Measurements from ENCODE around the gene NPIPA2.
"Not testable (repeated sequence)": the region's sequence is repeated elsewhere in the genome, so short reads cannot be mapped to it uniquely, and the experiment has no call there.

The NPIPA2 gene

GRCh38 chr16:14776763-14777162 is 34.4 kb downstream of the NPIPA2 start:
- not testable (repeated sequence) for H3K4me3 ChIP-seq (ENCODE audit: low read length); H3K4me1 ChIP-seq (ENCODE audit: control insufficient read depth, insufficient read depth, low read length); H3K9me3 ChIP-seq (ENCODE audit: control insufficient read depth, insufficient read depth, low read length); DNase-seq (ENCODE audit: low read depth, low spot score); H3K36me3 ChIP-seq (ENCODE audit: control insufficient read depth, insufficient read depth, low read length); H3K27me3 ChIP-seq (ENCODE audit: control insufficient read depth, insufficient read depth, low read length); H3K27ac ChIP-seq (ENCODE audit: low read length)
- WGBS (ENCODE audit: insufficient coverage, insufficient read length): no CpG with 5 or more reads among the region's 6 CpGs

DNA sequence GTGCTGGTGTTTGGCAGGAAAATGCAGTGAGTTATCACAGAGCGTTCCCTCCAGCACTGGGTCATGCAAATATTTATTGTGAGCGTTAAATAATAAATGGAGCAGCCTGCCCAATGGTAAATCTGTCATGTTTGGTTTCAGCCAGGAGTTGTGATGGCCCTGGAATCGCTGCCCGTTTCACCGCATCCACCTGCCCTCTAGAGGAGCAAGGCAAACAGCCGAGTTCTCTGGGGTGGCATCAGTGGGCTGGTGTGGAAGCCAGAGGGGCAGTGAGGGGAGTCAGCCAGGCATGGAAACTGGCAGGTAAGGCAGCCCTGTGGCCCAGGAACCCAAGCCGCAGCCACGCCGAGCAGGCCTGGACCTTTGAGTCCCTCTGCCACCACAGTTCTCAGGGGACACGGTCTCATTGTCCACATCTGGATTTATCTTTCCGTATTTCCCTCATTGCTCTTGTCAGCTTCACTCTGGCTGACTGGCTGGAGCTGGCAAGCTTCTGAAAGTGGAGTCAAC is 37.1 kb downstream of the NPIPA2 start:
- not testable (repeated sequence) for H3K27ac ChIP-seq (ENCODE audit: low read length); H3K27me3 ChIP-seq (ENCODE audit: control insufficient read depth, insufficient read depth, low read length); DNase-seq (ENCODE audit: low read depth, low spot score); H3K4me1 ChIP-seq (ENCODE audit: control insufficient read depth, insufficient read depth, low read length); H3K9me3 ChIP-seq (ENCODE audit: control insufficient read depth, insufficient read depth, low read length); H3K36me3 ChIP-seq (ENCODE audit: control insufficient read depth, insufficient read depth, low read length); H3K4me3 ChIP-seq (ENCODE audit: low read length)
- no CpG with 5 or more reads among the region's 11 CpGs for WGBS (ENCODE audit: insufficient coverage, insufficient read length)

DNA sequence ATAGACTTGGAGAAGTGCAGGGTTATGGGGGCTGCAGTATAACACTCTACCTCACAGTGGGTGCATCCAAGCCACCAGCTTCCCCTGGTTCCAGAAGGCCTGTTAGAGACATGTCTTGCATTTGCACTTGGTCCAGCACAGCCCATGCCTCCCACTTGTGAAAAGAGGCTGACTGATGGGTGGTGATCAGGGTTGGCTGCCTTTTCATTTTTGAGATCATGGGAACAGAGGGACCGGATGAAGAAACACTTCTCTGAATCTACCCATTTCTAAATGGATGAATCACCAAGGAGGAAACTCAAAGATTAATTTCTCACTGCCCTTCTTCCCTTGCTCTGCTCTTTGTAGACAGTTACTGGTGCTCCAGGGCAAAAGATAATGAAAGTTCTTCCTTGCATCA is 43.8 kb downstream of the NPIPA2 start:
- not testable (repeated sequence) for H3K27me3 ChIP-seq (ENCODE audit: control insufficient read depth, insufficient read depth, low read length); H3K4me1 ChIP-seq (ENCODE audit: control insufficient read depth, insufficient read depth, low read length); H3K36me3 ChIP-seq (ENCODE audit: control insufficient read depth, insufficient read depth, low read length); DNase-seq (ENCODE audit: low read depth, low spot score); H3K9me3 ChIP-seq (ENCODE audit: control insufficient read depth, insufficient read depth, low read length); H3K27ac ChIP-seq (ENCODE audit: low read length); H3K4me3 ChIP-seq (ENCODE audit: low read length)
- WGBS (ENCODE audit: insufficient coverage, insufficient read length): no CpG with 5 or more reads among the region's 1 CpG

DNA sequence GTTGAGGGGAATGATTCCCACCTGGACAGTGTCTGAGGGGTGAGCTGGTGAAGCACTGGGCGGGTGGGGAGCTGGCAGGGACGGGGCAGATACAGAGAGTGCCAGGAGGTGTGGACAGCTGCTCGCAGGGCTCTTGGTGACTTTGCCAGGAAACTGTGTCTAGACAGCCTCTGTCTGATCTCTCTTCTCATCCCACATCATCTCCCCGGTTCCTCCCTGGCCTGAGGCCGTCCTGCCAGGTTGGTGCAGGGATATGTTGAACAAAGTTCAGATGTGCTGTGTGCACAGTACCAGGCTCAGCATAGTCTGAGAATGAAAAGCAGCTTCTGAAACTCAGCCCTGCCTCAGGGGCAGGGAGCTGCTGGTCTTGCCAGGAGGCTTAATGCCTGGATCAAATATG is 47.2 kb downstream of the NPIPA2 start:
- not testable (repeated sequence) for H3K9me3 ChIP-seq (ENCODE audit: control insufficient read depth, insufficient read depth, low read length); H3K4me3 ChIP-seq (ENCODE audit: low read length); H3K4me1 ChIP-seq (ENCODE audit: control insufficient read depth, insufficient read depth, low read length); H3K27me3 ChIP-seq (ENCODE audit: control insufficient read depth, insufficient read depth, low read length); H3K27ac ChIP-seq (ENCODE audit: low read length); DNase-seq (ENCODE audit: low read depth, low spot score); H3K36me3 ChIP-seq (ENCODE audit: control insufficient read depth, insufficient read depth, low read length)
- no CpG with 5 or more reads among the region's 5 CpGs for WGBS (ENCODE audit: insufficient coverage, insufficient read length)

DNA sequence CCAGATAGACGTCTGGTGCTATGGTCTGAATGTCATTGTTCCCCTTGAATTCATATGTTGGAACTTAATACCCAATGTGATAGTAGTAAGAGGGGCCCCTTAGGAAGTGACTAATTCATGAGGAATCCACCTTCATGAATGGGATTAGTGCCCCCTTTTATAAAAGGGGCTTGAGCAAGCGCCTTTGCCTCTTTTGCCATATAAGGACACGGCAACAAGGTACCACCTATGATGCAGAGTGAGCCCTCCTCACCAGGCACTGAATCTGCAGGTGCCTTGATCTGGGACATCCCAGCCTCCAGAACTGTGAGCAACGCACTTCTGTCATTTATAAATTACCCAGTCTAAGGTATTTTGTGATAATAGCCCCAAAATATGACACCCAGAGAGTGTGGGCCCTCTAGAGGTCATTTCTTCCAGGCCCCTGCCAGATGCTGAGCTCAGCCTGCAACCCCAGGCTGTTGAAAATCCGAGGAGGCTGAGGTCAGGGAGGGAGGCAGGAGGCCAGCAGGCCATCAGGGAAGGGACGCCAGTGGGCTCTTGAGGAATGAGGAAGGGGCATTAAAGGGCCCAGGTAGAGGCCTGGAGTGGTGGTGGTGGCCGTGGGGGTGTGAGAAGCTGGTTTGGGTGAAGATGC is 48.1 kb downstream of the NPIPA2 start:
- not testable (repeated sequence) for H3K27ac ChIP-seq (ENCODE audit: low read length); DNase-seq (ENCODE audit: low read depth, low spot score); H3K4me1 ChIP-seq (ENCODE audit: control insufficient read depth, insufficient read depth, low read length); H3K9me3 ChIP-seq (ENCODE audit: control insufficient read depth, insufficient read depth, low read length); H3K27me3 ChIP-seq (ENCODE audit: control insufficient read depth, insufficient read depth, low read length); H3K4me3 ChIP-seq (ENCODE audit: low read length); H3K36me3 ChIP-seq (ENCODE audit: control insufficient read depth, insufficient read depth, low read length)
- WGBS (ENCODE audit: insufficient coverage, insufficient read length): no CpG with 5 or more reads among the region's 7 CpGs

- not testable (repeated sequence) for DNase-seq (ENCODE audit: low read depth, low spot score); H3K4me3 ChIP-seq (ENCODE audit: low read length)
- WGBS (ENCODE audit: insufficient coverage, insufficient read length): no CpG with 5 or more reads among the region's 2 CpGs
These were observed 50.6 kb downstream of the NPIPA2 start for GRCh38 chr16:14792914-14793313.

DNA sequence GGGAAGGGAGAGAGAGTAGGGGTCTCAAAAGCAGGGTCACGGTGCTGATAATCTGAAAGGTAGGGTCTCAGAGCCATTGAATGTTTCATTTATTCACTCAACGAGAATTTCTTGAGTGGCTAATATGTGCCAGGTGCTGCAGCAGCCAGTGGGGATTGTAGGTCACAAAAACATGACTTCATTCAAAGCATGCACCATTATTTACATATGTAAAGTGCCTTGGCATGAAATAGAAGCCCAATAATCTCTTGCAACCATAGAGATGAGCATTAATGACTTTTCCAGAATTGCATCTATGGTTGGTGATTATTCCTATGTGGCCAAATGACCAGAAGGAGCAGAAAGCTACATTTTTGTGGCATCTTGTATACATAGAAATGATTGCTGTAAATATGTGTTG is 55.2 kb downstream of the NPIPA2 start:
- not testable (repeated sequence) for H3K9me3 ChIP-seq (ENCODE audit: control insufficient read depth, insufficient read depth, low read length); H3K4me1 ChIP-seq (ENCODE audit: control insufficient read depth, insufficient read depth, low read length); H3K27ac ChIP-seq (ENCODE audit: low read length); DNase-seq (ENCODE audit: low read depth, low spot score); H3K36me3 ChIP-seq (ENCODE audit: control insufficient read depth, insufficient read depth, low read length); H3K27me3 ChIP-seq (ENCODE audit: control insufficient read depth, insufficient read depth, low read length); H3K4me3 ChIP-seq (ENCODE audit: low read length)
- WGBS (ENCODE audit: insufficient coverage, insufficient read length): no CpG with 5 or more reads among the region's 2 CpGs

More at GRCh38 chr16:14792914-14793313, 50.6 kb downstream of the NPIPA2 start:
- not testable (repeated sequence) for H3K27ac ChIP-seq (ENCODE audit: low read length); H3K36me3 ChIP-seq (ENCODE audit: control insufficient read depth, insufficient read depth, low read length); H3K9me3 ChIP-seq (ENCODE audit: control insufficient read depth, insufficient read depth, low read length); H3K27me3 ChIP-seq (ENCODE audit: control insufficient read depth, insufficient read depth, low read length); H3K4me1 ChIP-seq (ENCODE audit: control insufficient read depth, insufficient read depth, low read length)

DNA sequence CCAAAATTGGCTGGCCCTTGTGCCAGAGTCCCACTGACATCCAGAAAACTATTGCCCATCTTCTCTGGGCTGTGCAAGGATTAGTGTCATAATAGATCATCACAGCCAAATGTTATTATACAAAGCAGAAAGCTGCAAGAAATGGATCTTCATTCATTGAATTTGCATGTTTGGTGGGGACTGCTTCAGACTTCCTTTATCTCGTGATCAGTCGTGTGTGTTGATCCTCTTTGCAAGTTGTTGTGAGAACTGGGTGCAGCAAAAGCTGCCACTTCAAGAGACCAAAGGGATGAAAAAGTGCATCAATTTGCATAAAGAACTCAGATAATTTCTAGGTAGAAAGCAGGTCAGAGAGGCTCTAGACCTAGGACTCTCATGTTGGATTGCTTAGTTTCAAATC is 61.2 kb downstream of the NPIPA2 start:
- no CpG with 5 or more reads among the region's 2 CpGs for WGBS (ENCODE audit: insufficient coverage, insufficient read length)
- DNase-seq (ENCODE audit: low read depth, low spot score): not testable (repeated sequence)

DNA sequence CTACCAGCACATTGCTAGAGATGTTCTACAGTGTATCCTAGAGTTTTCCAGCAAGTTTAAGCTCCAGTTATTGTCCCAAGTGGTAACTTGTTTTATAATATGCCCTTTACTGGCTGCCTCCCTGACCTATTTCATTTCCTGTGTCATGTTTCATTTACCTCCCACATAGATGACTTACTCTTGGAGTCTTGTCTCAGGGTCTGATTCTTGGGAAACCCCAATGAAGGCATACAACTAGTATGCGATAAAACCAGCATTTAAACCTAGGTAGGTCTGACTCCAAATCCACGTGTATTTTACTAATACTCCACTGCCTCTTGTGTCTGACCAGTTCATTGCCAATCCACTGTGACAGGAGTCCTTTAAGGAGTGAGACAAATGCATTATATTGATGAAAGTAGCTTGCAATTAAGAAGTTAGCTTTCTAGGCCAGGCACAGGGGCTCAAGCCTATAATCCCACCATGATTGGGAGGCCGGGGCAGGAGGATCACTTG is 64.9 kb downstream of the NPIPA2 start:
- not testable (repeated sequence) for DNase-seq (ENCODE audit: low read depth, low spot score)

More for the DNA sequence above, 61.2 kb downstream of the NPIPA2 start:
- H3K27ac ChIP-seq (ENCODE audit: low read length); H3K4me3 ChIP-seq (ENCODE audit: low read length); H3K9me3 ChIP-seq (ENCODE audit: control insufficient read depth, insufficient read depth, low read length); H3K27me3 ChIP-seq (ENCODE audit: control insufficient read depth, insufficient read depth, low read length); H3K4me1 ChIP-seq (ENCODE audit: control insufficient read depth, insufficient read depth, low read length); H3K36me3 ChIP-seq (ENCODE audit: control insufficient read depth, insufficient read depth, low read length): not testable (repeated sequence)

GRCh38 chr16:14813890-14814289 is 71.6 kb downstream of the NPIPA2 start:
- not testable (repeated sequence) for H3K27ac ChIP-seq (ENCODE audit: low read length); H3K4me1 ChIP-seq (ENCODE audit: control insufficient read depth, insufficient read depth, low read length)
- WGBS (ENCODE audit: insufficient coverage, insufficient read length): no CpG with 5 or more reads among the region's 3 CpGs

More for the DNA sequence above, 64.9 kb downstream of the NPIPA2 start:
- H3K4me3 ChIP-seq (ENCODE audit: low read length); H3K27ac ChIP-seq (ENCODE audit: low read length); H3K36me3 ChIP-seq (ENCODE audit: control insufficient read depth, insufficient read depth, low read length); H3K9me3 ChIP-seq (ENCODE audit: control insufficient read depth, insufficient read depth, low read length); H3K27me3 ChIP-seq (ENCODE audit: control insufficient read depth, insufficient read depth, low read length); H3K4me1 ChIP-seq (ENCODE audit: control insufficient read depth, insufficient read depth, low read length): not testable (repeated sequence)
- WGBS (ENCODE audit: insufficient coverage, insufficient read length): no CpG with 5 or more reads among the region's 3 CpGs

More at GRCh38 chr16:14813890-14814289, 71.6 kb downstream of the NPIPA2 start:
- DNase-seq (ENCODE audit: low read depth, low spot score); H3K4me3 ChIP-seq (ENCODE audit: low read length); H3K9me3 ChIP-seq (ENCODE audit: control insufficient read depth, insufficient read depth, low read length); H3K36me3 ChIP-seq (ENCODE audit: control insufficient read depth, insufficient read depth, low read length); H3K27me3 ChIP-seq (ENCODE audit: control insufficient read depth, insufficient read depth, low read length): not testable (repeated sequence)

Measured in iPS DF 6.9 (cell line).